DMS53 treated with DMSO at 0.1 percent for 48 hours (cell line): Measurements from ENCODE around the gene KIF1B.

ENCODE experiments used
- DNase-seq: peaks from one replicate; lab custom pipeline; 2025; ENCODE audit not compliant: unreplicated experiment; lab: John Stamatoyannopoulos, UW

The KIF1B gene

DNA sequence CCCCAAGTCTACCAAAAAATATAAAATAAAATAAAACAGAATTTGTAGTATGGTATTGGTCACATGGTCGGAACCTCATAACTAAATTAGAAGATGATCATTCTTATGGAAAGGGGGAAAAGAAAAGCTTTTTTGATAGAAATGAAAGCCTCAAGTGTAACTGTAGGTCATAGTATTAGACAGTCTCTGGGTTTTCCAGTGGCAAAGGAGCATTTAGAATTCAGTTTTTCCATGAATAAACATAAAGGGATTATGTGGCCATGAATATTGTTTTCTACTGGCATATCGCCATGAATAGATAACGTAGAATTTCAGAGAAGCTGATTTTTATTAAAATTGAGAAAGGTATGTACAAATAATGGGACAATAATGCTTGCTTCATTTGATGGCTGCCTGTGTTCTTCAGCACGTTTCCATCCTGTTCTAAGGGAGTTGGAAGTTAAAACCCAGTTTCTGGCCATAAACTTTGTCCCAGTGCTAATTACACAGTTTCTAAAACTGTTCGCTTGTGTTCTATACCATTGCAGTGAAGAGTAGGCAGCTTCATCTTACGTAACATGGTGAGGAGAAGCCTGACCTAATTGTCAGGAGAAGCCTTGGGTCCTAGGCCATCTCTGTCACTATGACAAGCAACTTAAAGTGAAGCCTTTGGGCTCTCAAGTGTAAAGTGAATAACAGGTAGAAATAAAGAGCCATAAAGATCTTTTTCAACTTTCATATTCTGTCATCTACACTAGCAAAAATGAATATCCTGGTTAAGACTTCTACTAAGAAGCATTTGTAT, 118.0 kb downstream of the KIF1B start:
- DNase-seq, result no peak

DNA sequence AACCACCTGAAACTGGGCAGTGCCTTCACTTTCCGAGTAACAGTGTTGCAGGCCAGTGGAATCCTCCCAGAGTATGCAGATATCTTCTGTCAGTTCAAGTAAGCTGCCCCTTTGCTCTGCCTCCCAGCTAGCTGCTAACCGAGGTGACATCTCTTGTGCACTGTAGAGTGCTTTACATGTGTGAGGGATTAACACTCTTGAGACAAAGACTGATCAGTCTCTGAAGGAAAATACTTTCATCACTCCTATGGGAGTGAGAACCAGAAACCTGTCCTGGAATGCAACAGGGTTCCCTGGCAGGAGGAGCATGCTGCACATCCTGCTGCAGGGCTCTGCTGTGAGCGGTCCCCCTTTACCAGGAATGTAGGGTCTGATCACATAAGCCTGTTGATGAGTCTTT, 127.1 kb downstream of the KIF1B start:
- DNase-seq, result no peak

DNA sequence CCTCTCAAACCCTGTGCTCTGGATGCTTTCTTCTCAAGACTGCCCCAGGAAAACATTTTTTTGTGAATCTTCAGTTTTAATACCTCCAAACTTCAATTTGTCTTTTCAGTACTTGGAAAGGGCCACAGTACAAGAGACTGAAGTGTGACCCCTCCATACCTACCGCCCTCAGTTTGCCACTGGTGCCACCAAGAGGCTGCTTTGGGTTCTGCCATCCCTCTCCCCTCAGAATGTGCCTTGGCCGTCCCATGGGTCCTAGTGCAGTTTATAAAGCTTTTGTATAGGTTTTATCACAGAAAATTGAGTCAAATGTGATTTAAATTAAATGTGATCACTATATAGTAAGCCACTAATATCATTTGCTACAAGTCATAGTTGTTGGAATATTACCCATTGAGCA, 127.7 kb downstream of the KIF1B start:
- no peak for DNase-seq

DNA sequence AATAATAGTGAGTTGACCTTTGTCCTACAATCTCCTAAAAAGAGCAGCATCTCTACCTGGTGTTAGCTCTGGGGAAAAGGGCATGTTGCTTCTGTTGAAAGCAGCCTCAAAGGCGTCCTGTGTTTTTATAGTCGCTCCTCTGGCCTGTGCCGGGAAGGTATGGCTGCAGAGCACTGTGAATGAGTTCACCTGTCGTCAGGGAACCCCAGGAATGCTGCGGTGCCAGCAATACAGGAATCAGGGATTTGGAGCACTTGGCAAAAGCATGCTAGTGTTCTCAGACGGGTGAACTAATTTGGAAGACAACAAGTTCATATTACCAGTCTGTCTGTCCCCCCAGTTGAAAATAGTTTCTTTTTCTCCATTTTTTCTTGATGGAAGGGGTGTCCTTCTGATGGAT, 128.2 kb downstream of the KIF1B start:
- DNase-seq, result no peak

DNA sequence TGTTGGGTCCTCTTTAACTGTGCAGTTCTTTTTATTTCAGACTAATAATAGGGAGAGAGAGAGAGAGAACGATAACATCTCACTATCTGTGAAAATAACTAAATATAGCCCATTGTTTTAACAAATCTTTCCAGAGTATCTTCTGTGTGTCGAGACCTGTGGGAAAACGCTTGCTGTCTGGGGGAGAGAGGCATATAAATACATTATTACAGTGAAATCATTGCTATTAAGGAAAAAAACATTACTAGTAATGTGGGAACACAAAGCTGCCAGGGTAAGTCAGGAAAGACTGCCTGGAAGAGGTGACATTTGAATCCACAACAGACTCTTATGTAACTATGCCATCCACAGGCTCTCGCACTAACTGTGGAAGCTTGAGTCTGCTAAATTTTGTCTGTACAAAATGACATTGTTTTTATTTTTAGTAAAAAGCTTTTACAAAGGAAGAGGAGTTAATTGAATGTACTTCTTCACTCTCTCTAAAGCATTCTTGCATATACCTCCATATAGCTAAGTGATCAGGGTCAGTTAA, 128.7 kb downstream of the KIF1B start:
- no peak for DNase-seq

DNA sequence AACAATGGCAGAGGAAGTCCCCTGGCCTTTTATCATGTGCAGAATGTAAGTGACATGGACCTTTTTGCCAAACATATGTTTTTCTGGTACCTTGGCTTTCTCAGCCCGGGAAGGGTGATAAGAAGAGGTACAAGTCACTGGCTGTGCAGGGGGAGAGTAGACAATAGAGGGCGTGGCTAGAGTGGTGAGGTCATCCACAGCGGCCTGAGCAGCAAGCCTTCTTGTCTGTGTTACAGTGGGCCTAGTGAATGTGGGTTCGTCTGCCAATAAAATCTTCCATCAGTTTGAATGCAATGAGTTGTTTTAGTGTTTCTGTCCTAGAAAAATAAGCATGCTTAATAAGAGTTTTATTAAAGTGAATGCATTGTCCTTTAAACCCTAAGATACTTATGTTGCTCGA, 129.4 kb downstream of the KIF1B start:
- DNase-seq, result peak; percentile 14

DNA sequence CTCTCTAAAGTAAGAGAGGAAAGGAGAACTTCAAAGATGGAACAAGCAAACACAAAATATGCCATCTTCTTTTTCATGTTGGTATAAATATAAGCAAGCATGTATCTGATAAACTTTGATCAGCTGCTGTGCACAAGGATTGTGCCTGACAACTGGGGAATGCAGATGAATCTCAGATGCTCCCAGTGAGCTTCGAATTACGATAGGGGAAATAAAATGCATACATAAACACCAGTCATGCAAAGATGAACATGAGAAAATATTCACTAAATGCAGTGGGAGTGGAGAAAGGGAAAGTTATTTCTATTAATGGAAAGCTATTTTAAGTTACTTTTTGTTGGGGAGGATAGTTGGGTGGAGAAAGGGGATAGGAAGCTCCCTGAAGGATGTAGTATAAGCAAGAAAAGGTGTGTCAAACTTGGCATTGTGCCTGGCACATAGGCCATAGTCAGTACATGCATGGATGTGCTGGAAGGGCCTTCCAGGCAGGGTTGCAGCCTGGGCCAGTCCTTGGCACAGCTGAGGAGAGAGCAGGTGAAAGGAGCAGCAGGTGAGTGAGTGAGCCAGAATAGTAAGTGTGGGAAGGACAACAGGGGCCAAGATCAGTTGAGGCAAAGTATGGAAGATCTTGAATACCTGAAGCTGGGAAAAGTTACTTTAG, 130.7 kb downstream of the KIF1B start:
- no peak for DNase-seq

DNA sequence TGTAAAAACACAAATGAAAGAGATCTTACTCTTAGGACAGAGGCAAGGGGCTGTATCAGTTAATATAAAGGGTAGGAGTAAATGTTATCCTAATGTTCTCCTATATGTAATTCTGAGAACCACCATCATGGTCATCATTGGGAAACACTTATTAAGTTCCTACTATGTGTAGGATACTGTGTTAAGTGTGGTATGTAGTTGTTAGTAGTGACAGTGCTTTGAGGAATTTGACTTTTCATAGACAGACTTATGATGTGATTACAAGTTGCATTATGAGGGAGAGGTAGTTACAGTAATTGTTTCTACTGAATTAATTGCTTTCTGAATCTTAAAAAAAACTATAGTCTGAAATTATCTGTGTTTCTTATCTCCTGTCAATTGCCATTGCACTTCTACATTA, 136.7 kb downstream of the KIF1B start:
- no peak for DNase-seq

DNA sequence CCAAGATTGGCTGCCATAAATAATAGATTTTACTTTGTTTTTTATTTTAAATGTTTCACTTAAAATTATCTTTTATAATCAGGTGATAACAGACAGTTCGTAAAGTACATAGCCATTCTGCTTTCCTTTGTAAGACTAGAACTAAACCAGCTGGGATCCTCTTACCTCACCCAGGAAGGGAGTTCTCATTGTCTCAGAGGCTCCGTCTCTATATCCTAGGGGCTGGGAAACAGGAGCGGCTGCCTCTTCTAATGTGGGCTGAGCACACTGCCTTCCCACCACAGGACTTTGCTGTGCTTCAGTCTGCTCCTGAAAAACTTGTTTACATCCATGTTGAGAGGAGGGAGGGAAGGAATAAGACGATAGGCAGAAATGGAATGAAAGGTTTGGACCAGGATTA, 142.9 kb downstream of the KIF1B start:
- DNase-seq, result no peak

DNA sequence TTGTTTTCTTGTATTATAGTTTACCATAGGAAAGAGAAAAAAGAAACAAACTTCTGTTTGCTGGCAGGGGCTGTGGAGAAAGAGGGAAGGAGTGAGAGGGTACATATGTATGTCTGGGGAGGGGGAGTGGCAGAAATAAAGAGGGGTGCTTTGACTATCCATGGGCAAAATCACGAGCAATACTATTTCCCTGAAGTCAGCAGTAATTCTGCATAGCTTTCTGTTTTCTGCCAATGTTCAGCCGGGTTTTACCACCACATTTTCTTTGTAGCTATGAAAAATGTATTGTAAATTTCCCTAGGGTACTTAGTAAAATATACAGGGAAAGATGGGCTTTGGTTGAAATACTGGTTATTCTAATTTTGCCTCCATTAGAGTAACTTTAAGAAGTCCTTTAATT, 143.3 kb downstream of the KIF1B start:
- DNase-seq, result no peak

DNA sequence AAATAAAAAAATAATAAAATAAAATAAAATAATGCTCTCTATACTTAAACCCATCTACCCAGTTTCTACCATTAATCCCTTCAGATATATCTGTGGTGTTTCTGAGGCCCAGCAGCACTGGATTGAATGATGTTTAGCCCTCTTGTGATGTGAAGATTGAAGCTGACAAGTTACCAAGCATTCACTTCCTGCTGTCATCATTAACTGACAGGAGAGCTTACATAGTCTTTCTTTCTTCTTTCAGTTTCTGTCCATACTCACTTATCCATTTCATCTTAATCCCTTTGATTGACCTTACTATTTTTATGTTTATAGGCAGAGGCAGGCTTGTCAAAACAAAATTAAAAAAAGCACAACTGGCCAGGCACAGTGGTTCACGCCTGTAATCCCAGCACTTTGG, 149.7 kb downstream of the KIF1B start:
- DNase-seq, result no peak

DNA sequence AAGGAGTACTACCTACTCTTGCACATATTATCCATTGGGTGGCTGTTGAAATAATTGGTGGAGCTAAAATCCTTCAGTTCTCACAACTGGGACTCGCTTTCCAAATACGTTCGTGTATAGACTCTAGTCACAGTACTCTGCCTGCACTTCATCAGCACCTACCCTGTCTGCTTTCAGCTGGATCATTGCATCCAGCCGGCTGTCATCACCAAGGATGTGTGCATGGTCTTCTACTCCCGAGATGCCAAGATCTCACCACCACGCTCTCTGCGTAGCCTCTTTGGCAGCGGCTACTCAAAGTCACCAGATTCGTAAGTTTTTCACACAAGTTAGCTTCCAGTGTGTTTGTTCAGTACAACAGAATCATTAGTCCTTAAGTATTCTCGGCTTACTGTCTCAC, 151.1 kb downstream of the KIF1B start:
- no peak for DNase-seq

DNA sequence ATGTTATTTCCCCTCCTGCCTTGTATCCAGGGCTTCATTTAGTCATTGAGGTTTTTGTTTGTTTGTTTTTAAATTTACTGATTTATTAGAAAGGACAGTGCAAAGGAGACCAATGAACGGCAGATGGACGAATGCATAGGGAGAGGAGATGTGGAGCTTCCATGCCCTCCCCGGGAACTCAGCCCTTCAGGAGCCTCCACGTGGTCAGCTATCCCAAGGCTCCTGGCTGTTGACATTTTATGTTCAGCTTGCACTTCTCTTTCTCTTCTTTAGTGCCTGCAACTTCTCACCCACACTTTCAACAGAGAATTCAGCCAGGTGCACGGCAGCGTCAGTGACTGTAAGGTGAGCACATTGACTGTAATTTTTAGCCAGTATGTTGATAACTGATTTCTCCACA, 157.8 kb downstream of the KIF1B start:
- no peak for DNase-seq

DNA sequence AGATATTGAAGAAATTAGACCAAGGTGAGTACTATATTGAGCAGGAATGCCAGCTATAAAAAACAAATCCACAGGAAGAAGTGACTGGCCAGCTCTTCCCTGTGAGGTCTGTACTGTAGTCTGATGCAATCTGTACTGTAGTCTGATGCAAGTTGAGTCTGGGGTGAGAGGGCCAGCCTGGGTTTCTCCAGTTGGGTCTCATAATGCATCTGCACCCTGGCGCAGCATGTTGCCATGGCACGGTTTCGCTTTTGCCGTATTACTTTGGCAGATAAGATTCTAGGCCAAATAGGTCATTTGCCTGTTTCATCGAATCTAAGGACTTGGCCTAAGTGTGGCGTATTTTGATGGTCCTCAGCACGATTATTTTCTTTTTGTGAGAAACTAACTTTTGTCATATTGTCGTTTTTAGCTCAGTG, 164.1 kb downstream of the KIF1B start:
- DNase-seq, result no peak

DNA sequence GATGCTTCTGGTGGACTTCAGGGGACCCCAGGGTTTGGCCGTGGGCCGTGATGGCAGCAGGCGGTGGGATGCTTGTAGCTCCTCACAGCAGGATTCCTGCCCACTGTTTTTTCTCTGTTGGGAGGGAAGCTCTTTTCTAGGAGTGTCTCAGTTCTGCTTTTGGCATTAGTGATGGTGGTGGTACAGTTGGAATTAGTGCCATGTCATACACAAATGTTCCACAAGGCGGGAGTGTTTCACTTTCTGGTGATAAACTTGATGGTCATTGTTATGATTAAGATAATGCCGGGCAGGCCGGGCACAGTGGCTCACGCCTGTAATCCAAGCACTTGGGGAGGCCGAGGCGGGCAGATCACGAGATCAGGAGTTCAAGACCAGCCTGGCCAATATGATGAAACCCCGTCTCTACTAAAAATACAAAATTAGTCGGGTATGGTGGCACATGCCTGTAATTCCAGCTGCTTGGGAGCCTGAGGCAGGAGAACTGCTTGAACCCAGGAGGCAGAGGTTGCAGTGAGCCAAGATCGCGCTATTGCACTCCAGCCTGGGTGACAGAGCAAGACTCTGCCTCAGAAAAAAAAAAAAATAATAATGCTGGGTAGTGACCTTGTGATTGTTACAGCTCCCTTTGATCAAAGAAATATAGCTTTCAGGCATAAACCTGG, 167.1 kb downstream of the KIF1B start:
- DNase-seq, result peak; percentile 63

DNA sequence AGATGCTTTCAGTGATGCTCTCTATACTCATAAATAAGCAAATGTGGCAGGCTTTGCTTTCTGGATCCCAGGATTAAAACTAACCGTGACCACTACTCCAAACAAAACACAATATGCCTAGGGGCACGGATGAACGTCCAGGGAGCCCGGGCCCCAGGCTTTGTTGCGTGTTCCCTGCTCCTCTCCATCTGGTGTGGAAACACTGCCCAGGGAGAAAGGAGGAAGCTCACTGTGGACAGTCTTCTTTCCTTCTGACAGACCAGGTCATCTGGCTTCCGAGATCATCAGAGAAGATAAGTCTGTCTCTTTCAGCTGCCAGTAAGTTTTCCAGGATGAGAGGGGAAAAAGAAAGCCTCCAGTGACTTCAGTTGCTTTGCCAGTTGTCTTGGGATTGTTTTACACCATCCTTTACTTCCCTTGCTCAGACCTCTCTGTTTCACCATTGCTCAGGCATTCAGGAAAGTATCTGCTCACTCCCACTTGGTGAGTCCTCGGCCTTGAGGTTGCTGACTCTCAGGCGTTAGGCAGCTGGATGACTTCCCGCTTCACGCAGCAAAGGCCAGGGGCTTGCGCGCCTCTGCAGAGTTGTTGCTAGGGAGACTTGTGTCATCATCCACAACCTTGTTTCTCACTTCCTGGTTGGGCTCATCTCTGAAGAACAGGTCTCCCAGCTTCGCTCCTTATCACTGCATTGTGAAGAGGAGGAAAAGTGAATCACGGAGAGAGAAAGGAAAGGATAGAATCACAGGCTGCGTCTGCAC, 167.9 kb downstream of the KIF1B start:
- DNase-seq, result peak; percentile 20

DNA sequence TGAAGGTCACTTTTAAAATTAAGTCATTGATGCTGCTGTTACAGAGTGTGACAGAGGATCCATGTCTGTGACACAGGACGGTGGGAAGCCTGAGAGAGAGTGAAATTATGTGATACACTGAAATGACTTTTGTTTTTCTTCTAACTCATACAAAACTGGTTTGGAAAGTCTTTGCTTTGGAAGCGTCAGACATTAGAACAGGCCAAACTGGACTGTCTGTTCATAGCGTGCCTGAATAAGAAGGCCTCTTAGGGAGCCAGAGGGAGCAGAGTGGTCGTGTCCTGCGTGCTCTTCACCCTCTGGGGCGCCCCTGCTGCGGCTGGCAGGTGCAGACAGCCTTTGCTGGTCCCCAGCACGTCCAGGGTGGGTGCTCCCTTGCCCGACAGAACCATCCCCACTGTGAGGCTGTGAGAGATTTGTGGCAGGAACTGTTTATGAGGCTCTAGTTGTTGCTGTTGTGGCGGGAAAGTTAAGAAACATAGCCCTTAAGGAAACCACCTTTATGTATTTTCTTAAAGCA, 168.8 kb downstream of the KIF1B start:
- DNase-seq, result no peak

DNA sequence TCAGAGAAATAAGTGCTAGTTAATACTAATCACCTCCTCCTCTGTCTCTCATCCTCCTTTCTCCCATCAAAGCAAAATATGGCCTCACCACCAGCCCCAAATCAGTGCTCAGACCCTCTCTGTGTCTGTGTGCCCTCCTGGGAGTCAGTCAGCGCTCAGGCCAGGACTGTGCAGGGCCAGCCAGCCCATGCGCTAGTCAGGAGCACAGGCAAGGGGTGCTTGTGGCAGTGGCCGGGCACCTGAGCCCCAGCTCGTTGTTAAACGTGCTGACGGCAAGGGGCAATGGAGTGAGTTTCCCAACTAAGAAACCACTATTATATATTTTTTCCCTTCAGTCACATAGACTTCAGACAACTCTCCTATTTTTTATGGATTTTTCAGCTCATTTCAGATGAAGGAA, 169.3 kb downstream of the KIF1B start:
- DNase-seq, result no peak

DNA sequence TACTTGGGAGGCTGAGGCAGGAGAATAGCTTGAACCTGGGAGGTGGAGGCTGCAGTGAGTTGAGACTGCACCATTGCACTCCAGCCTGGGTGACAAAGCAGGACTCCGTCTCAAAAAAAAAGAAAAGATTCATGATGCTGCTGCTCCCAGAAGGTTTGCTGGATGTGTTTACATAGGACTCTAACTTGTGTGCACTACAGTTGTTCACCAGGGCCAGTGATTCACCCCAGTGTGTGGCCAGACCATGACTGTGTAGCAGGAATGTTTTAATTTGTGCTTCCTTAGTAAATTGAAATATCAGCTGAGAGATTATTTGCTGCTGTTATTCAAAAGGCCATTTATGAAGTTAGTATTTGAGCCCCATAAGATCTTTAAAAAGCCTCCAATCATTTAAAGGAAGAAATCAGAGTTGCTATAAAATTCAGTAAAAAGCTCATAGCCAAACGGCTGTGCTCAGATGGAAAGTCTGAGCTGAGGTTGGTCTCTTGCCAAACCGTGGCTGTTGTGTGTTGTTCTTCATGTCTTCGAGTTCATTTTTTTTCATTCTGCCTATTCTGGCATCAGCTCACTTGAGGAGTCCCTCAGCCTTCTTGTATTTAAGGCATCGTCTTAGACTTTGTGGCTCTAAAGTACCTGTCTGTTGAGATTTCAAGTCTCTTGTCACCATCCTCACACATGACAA, 170.4 kb downstream of the KIF1B start:
- no peak for DNase-seq

DNA sequence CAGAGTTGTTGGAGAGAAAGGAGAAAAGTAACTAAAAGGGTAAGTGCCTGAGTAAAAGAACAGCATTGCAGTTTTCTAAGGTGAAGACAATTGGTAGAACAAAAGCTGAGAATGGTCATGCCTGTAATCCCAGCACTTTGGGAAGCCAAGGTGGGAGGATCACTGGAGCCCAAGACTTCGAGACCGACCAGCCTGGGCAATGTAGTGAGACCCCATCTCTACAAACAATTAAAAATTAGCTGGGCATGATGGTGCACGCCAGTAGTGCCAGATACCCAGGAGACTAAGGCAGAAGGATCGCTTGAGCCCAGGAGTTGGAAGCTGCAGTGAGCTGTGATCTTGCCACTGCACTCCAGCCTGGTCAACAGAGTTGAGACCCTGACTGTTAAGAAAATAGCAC, 173.3 kb downstream of the KIF1B start:
- no peak for DNase-seq

DNA sequence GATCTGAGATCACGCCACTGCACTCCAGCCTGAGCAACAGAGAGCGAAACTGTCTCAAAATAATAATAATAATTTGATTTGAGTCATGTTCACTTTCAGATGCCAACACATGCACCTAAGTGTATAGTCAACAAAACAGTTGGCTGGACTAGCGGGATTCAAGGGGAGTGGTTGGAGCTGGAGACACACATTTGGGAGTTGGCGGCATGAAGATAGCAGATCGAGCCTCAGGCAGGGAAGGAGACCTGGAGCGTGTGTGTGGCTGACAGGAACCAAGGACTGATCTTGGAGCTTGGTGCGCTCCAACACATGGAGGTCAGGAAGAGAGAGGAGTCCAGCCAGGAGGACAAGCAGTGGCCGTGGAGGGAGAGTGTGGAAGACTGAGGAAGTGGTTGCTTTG, 173.8 kb downstream of the KIF1B start:
- no peak for DNase-seq
